GM23248 (cell line): Measurements from ENCODE around the gene VANGL2.

Source experiments
- EZH2 ChIP-seq: fragments of 200-600 bp; sonication (generic); IDR thresholded peaks from 2 replicates; pipeline ENCODE4 v1.6.1; 2018; ENCODE audit warnings: antibody characterized with exemption, mild to moderate bottlenecking; ENCODE audit not compliant: insufficient read depth, poor library complexity, severe bottlenecking
- EZH2phosphoT487 ChIP-seq: fragments of 200-600 bp; sonication (generic); IDR thresholded peaks from 2 replicates; pipeline ENCODE4 v1.6.1; 2018; ENCODE audit warnings: antibody characterized with exemption, moderate library complexity, mild to moderate bottlenecking, low read depth; ENCODE audit not compliant: insufficient read depth

- TF ChIP-seq EZH2phosphoT487 (no peak), EZH2 (no peak)
These were observed 64.8 kb downstream of the VANGL2 start for GRCh38 chr1:160465123-160465522.
